Stimulated activated CD8-positive, alpha-beta memory T cell treated with anti-CD3 and anti-CD28 coated beads, Interleukin-15, amount 100 ng/mL, for 24 hours (primary cell): ENCODE measurements around the gene DYSF.

Experiments
- DNase-seq: peaks from one replicate; pipeline ENCODE4 v3.0.0-alpha.2; 2020; ENCODE audit warnings: low read depth

DYSF gene

DNA sequence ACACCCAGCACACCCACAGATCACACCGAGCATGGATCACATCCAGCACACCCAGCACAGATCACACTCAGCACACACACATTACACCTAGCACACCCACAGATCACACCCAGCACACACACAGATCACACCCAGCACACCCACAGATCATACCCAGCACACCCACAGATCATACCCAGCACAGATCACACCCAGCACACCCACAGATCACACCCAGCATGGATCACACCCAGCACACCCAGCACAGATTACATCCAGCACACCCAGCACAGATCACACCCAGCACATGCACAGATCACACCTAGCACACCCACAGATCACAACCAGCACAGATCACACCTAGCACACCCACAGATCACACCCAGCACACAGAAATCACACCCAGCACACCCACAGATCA is 118.6 kb downstream of the DYSF start:
- DNase-seq = no peak

DNA sequence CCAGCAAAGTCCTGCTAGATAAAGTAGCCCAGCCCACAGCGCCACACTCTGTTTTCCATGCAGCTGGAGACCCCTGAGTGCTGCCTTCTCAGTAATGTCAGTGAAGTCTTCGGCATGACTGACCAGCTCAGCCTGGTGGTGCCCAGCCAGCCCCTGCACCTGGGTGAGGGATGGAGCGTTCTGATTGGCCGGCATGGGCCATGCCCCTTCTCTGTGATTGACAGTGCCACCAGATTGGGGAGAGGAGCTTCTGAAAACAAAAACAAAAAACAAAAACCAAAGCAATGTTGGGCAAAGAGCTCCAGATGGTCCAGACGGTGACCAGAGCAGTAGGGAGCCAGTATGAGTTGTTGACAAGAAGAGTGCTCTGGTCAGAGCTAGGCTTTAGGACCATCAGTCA is 122.6 kb downstream of the DYSF start:
- DNase-seq = no peak

DNA sequence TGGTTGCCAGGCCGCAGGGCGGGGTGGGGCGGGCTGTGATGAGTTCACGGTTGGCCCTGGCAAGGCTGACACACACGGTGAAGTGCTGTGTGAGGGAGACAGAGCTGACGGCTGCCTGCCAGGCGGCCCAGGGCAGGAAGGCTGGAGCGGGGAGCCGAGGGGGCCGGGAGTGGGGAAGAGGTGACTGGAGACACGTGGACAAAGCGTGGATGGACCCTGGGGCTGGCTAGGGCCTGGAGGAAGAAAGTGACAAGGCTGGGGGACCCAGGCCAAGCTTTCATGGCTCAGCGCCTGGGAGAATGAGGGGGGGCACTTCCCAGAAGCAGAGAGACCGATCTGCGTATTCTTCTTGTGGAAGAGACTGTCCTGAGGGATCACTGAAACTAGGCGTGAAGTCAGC is 123.2 kb downstream of the DYSF start:
- no peak for DNase-seq

DNA sequence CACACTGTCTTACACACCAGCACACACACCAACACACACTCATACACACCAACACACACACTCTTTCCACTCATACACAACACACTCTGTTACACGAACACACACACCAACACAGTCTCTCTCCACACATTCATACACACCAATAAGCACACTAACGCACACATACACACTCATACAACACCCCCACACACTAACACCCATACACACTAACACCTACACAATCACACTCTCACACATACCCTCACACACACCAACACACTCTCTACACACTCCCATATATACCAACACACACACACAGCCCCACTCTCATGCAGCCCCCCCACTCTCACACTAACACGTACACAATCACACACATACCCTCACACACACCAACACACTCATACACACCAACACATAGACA is 123.8 kb downstream of the DYSF start:
- DNase-seq = no peak

DNA sequence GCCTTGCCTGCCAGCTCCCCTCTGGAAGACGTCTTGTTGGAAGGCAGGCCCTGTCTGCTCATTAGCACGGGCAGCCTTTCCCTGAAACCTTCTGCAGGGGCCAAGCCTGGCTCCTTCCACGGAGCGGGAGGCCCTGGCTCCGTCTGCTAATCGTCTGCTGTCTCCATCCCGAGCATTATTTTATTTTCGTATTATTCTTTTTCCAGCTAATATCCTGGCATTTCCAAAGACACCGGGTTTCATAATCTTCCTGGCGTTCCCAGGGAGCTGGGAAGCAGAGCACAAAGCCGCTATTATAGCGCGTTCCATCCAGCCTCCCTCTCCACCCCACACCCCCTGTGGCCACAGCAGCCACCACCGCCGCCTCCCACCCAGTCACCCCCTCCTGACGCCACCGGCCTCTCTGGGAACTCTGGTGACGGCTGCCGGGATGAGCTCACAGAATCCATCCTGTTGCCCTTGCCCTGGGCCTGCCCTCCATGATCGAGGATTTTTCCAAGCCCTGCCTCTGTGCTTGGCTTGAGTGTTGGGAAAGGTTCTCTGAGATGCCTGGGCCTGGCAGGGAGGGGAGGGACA is 125.5 kb downstream of the DYSF start:
- no peak for DNase-seq

DNA sequence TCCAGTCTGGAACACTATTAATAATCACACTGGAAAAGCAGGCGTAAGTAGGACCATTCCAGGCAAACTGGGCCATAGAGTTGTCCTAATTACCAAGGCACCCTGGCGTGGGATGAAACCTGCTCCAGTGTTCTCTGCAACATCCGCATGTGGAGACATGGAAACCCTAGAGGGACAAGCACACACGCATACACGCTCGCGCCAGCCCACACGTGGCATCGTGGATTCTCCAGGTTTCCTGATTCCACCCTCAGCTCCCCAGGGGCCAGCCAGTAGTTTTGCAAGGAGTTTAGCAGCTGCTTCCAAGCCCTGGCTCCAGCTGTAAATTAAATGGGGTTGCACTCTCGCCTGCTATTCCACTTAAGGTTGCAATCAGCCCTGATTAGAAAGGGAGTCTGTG is 127.7 kb downstream of the DYSF start:
- DNase-seq = no peak

DNA sequence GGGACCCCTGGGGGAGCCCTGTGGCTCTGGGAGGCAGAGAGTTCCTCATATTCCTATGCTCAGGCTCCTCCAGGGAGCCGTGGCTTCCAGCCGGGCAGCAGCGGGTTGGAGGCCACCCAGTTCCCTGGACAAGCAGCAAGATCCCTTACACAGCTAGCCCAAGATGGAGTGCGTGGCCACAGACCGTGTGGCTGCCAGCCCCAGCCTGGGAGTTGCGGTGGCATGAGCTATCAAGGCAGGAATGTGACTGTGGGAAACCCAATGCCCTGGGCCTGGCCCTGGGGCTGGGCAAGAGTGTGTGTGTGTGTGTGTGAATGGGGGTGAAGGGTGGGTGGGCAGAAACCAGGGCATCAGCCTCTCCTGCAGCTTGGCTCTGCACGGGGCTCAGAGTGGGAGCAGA is 130.5 kb downstream of the DYSF start:
- no peak for DNase-seq

DNA sequence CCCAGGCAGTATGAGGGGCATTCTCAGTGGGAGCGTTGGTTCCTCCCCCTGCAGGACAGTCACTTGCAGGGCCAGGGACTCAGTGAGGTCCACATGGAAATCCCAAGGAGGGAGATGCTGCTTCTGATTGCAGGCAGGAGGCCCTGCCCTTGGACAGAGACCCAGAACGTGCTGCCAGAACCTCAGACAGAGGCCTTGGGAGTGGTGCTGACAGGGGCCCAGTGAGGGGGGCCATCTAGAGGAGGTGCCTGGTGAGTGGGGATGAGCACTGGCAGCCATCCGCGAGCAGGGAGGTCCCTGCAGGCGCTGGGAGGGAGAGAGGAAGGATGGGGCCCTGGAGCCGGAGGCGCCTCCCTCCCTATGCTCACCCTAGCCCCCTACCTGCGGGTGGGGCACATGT is 133.1 kb downstream of the DYSF start:
- no peak for DNase-seq

DNA sequence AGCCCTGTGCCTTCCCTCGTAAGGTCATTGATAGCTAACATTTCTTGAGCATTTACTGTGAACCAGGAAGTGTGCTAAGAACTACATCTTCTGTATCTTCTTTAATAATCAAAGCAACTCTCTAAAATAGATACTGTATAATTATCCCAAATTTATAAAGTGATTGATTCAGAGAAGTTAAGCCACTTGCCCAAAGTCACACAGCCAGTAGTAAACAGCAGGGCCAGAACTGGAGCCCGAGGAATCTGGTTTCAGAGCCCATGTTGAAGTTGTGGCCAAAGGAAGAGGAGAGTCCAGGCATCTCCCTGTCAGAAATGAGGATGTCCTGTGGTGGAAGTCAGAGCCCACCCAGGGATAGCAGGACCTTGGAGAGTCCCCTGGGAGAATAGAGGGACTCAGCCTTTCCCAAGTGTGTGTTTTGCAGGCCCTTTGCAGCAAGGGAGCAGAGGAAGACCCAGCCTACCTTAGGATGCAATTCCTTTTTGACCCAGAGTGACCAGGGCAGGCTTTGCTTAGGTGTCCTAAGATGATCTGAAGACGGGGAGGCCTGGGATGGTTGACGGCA is 134.2 kb downstream of the DYSF start:
- DNase-seq = no peak

DNA sequence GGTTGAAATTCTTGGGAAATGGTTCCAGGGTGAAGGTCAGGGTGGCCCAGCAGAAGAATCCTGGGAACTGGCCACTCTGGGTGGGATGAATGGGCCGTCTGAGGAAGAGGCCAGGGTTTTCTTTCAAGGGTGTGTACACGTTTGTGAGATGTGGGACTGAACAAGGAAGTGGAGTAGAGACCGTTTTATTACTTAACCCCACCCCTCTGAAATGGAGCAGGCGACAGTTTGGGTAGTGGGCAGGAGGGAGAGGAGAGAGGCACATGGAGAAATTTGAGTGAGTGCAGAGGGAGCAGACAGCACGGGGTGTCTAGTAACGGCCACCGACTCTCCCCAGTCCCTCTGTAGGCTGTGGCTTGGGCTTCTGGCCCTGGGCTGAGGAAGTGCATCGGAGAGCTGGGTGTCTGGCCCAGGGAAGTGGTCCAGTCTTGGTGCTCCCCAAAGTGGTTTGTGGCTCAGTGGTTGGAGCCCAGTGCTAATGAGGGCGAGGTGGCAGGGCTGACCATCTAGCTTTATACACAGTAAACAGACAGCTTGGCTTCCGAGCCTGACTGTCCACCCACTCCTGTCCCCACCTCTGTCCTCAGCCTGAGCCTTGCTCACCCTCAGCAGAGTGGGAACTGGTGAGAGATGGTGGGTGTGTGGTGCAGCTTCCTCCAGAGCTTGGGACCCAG is 135.3 kb downstream of the DYSF start:
- no peak for DNase-seq

DNA sequence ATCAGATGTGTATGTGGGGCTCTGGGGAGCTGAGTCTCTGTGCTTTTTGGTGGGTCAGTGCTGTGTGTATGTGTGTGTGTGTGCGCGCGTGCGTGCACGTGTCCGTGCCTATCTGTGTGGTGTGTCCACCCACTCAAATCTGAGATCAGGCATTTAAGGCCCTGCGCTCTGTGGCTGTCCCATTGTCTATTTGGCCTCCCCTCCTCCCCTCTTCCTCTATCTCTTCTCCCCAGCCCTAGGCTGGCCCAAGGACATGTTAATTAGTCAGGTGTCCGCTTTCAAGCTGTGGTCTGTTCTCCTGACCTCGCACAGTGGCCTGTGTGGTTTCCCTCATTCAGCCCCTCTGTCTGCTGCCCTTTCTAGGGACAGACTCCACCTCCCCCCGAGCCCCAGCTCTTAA is 136.4 kb downstream of the DYSF start:
- DNase-seq = no peak

DNA sequence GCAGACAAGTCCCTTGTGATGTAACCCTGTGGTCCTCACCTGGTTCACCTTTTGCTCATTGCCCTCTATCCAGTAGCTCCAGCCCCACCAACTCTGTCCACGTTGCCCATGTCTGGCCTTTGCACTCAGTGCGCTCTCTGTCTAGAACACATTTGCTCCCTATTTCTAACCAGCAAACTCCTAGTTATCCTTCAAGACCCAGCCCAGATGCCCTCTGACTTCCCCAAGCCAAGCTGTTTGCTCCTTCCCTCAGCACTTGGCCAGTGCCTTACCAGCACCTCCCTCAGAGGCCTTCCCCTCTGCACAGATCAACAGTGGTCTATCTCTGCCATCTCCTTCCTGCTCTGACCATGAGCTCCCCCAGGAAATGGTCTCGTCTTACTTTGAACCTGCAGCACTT is 137.7 kb downstream of the DYSF start:
- DNase-seq = no peak

DNA sequence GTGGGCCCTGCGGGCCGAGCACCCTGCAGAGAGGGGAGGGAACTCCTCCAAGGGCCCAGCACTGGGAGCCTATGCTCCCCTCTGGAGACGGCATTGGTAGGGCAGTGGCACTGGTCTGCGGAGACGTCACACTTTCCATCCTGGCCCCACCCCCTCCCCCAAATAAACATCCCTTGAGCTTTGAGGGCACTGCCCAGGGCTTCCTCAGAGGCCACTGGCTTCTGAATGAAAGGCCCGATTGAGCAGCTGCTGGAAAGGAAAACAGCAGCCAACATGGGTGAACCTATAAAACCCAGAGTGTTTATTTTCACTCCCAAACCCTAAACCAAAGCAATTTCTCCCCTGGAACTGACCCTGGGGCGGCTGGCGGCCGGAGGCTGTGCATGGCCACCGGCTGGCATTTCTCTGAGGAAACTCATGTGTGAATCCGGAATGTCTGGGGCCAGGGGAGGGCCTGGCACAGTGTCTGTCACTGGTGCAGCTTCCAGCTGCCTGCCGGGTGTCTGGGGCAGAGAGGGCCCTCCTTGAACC is 138.9 kb downstream of the DYSF start:
- DNase-seq = no peak

DNA sequence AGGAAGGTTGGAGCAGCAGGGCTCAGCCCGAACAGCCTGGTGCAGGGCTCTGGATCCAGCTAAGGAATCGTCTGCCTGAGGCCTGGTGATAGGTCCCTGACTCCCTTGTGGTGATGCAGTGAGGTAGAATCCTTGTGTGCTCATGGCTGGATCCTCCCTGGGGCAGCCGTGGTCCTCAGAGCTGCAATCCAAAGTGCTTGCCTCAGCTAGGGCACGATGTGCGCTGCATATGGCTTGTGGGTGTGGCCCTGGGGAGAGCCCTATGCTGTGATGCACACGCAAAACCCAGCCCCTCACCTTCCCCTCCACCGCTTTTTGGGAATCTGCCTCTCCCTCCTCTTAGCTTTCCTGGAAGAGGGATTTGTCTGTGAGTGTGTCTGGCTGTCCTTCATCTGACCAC is 142.2 kb downstream of the DYSF start:
- no peak for DNase-seq

DNA sequence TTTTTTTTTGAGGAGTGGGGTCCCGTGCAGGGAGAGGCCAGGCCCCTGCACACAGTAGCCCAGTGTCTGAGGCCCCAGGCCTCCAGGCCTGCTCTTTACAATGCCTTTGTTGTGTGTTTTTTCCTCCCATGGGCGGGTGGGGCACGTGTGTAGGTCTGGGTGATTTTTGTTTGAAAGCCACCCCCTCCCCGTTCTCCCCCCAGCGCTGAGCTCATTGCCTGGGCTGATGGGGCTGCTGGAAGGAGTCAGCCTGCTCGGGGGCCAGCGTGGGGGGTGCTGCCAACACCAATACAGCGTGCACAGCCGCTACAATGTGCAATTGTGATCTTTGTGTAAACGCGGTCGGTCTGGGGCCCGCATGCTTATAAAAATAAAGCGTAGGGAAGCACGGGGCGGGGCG is 142.7 kb downstream of the DYSF start:
- DNase-seq = no peak

DNA sequence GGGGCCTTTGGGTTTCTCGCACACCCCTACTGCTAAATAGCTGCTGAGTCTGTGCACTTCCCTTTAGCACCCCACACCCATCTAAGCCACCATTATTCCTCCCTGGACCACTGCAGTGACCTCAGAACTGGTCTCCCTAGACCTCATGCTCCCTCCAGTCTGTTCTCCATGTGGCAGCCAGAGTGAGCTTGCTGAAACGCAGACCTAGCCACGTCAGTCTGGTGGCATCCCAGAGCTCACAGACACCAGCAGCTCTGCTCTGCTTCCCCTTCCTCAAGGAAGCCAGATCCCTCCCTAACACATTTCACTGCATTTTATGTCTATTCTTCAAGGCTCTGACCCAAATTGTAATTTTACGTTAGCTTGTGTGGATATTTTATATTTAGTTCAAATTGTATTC is 144.4 kb downstream of the DYSF start:
- DNase-seq = no peak

DNA sequence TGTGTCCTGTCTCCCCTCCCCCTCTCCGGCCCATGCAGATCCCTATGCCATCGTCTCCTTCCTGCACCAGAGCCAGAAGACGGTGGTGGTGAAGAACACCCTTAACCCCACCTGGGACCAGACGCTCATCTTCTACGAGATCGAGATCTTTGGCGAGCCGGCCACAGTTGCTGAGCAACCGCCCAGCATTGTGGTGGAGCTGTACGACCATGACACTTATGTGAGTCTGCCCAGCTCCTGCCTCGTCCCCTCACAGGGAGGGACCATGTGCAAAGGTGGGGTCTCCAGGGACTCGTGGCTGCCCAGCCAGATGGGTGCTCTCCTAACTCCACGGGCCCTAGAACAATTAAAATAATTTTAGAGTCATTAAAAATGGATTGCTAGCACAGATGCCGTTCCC is 145.2 kb downstream of the DYSF start:
- no peak for DNase-seq

DNA sequence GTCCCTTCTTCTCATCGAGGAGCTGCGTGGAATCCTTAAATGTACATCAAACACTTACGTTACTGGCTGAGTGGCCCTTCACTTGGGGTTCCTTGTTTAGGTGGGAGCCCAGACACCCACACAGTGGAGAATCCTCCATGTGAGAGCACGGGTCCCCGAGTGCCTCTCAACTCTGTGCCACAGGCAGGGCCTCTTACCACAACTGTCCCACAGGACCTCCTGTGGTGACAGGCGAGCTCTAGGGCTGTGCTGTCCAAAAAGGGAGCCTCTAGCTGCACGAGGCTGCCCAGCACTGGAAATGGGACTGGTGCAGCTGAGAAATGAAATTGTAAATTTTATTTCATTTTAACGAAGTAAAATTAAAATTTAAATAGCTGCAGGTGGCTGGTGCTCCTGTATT is 145.7 kb downstream of the DYSF start:
- DNase-seq = no peak

DNA sequence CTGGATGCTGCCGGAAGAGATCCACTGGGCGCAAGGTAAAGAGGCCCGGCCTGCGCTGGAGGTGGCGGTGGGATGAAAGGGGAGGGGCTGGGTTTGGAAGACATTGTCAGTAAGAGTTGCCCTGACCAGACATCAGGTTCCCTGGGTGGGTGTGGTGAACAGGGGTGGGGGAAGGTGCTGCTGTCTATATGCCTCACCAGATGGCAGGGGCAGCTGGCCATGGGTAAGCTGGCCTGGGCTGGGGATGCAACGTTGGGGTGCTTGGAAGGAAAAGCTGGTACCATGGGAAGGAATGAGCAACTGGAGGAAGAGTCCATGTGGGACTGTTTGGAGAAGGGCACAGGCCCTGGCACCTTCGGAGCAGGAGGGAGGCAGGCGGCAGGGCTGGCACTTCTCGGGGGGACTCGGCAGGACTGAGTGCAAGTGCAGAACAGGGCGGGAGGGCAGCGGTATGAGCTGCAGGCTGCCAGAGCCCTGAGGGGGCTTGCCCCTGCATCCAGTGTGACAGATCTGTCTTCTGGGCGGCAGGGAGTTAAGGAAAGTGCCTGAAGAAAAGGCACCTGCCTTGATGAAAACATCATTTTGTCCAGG is 146.4 kb downstream of the DYSF start:
- no peak for DNase-seq

DNA sequence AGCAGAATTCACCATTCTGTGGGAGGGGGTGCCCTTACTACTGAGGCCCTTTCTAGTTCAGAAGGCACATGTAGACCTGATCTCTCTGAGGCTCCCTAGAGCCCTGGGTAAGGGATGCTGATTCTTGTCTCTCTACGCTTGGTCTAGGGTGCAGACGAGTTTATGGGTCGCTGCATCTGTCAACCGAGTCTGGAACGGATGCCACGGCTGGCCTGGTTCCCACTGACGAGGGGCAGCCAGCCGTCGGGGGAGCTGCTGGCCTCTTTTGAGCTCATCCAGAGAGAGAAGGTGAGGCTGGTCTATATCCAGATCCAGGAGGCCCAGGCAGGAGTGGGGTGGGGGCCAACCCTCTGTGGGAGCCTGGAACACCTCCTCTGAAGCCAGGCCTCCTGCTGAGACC is 147.2 kb downstream of the DYSF start:
- no peak for DNase-seq

DNA sequence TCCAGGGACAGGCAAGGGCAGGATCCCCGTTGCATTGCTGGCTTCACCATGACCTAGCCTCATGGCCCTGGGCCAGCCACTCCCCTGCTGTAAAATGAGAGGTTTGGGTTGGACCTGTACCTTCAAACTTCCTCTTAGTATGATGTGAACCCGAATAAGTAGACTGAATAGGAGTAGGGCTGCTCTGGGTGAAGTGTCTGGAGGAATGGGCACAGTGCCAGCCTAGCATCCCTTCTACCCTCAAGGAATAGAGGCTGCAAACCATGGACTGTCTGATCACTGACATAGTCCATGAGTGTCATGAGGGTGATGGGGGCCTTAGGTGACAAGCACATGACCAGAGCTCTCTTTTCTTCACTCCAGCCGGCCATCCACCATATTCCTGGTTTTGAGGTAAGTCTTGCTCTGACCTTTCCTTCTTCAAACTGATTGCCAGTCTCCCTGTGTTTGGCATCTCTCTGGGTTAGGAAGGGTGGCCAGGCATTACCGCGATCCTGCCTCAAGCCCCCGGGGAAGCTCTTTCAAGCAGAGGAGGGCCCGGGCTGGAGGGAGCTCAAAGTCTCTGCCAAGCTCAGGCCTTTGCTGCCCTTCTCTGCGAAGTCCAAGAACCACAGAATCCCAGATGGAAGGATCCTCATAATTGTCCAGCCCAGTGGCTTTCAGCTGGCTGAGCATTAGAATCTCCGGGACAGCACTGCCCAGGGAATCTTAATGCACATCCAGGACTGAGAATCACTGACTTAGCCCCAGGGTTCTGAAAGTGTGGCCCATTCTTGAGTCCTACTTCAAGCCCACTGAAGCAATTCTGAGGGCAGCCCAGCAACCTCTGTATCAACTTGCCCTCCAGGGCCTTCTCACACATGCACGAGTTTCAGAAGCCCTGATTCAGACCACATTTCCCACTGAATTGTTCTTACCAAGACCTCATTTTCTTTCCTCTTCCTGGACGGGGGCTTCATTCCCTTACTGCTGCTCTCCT is 148.1 kb downstream of the DYSF start:
- DNase-seq = no peak

DNA sequence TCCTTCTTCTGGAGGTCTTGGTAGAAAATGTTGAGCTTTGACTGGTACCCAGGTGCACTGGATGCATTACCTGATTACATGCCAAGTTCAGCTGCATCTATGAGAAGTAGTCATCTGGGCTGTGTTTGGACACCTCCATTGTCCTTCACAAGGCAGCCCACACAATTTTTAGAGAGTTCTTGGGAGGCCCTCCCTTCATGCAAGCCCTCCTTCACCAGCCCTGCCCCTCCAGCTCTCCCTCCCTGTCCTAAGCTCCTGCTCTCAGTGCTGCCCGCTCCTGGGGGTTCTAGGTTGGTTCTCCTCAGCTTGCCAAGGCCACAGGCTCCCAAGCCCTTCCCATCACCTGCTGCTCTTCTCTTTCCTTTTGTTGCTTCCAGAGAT is 148.7 kb downstream of the DYSF start:
- DNase-seq = no peak
